ENCODE measurements around the gene KRT3.

- TF ChIP-seq TOX (CRISPR knock-in tag; IDR thresholded peaks at IDR 0.05; ENCODE audit: borderline replicate concordance) (no peak), TCF4 (CRISPR knock-in tag; IDR thresholded peaks at IDR 0.05; ENCODE audit: borderline replicate concordance) (no peak)
These were observed 9.8 kb upstream of the KRT3 start for GRCh38 chr12:52805739-52806138.

All from SK-N-SH treated with all-trans-retinoic acid at 6 μM for 48 hours (cell line).